ENCODE measurements around the gene CDK18. TPM values are rescaled to one million over a fixed set of nuclear protein-coding genes. Genes with fewer than 3 reads are reported as not detected.

Gene CDK18
- total RNA-seq, 6 donors from 2014 or later = 16.7 to 130 (median 30.4) TPM

DNA sequence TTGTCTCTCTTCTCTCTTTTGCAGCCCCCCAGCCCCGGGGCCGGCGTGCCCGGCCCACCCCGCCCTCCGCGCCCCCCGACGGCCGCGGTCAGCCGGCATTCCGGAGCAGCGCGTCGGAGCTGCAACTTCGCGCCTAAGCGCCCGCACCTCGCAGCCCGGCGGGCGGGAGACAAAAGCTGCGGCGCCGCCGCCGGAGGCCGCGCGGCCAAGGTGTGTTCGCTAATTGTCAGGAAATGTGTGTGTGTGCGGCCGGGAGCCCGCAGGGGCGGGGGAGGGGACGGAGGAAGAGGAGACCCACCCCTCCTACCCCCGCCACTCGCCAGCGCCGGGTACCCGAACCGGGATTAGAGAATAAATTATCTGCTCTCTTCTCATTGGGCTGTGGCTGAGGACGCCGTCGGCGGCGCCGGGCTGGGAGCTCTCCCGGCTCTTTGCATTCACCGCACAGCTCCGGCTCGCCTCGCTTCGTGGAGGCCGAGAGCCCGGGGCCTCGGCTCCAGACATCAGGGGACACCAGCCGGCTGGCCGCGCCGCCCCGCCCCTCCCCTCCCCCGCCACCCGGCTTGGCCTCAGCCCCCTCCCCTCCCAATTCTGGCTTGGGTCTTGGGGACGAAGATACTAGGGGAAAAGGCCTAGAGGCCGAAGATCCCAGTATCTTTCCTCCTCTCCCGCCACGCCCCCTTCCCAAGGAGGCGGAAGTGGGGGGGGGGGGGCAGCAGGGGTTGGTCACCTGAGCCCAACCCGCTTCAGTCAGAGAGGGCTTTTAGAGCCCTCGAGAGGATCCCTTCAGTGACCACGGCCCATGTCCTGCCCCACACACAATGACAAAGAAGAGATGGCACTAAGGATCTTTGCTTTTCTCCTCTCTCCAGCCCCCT lies 47.4 kb upstream of the CDK18 start:
- WGBS, 2 donors = 2% methylated on average over 39 of the region's 74 CpGs; no CpG with 5 or more reads in 1 of the 2 donors
- Histone ChIP-seq H3K27ac (no peak overlapping the region), H3K9me3 (no peaks in the 10 kb centered on the region), H3K36me3 (no peaks in the 10 kb centered on the region), H3K4me1 (peaks cover 16 to 30% (median 22%) of the 10 kb centered on the region in 4 donors), H3K4me3 (peak overlapping the region in 3 of 4 donors; percentile 11 to 36 (median 21)), H3K27me3 (peaks cover 0 to 39% (median 22%) of the 10 kb centered on the region in 4 donors)
- peak in 1 of 2 donors; percentile 86 for DNase-seq
- ATAC-seq (ENCODE audit: low FRiP score in 2 of 2) = no peak
- TF ChIP-seq, protein P1, sequence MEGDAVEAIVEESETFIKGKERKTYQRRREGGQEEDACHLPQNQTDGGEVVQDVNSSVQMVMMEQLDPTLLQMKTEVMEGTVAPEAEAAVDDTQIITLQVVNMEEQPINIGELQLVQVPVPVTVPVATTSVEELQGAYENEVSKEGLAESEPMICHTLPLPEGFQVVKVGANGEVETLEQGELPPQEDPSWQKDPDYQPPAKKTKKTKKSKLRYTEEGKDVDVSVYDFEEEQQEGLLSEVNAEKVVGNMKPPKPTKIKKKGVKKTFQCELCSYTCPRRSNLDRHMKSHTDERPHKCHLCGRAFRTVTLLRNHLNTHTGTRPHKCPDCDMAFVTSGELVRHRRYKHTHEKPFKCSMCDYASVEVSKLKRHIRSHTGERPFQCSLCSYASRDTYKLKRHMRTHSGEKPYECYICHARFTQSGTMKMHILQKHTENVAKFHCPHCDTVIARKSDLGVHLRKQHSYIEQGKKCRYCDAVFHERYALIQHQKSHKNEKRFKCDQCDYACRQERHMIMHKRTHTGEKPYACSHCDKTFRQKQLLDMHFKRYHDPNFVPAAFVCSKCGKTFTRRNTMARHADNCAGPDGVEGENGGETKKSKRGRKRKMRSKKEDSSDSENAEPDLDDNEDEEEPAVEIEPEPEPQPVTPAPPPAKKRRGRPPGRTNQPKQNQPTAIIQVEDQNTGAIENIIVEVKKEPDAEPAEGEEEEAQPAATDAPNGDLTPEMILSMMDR (IDR thresholded peaks at IDR 0.05) = no peak
- TF ChIP-seq EP300 (IDR thresholded peaks at IDR 0.05) (no peak), POLR2A (IDR thresholded peaks at IDR 0.05) (no peak), POLR2AphosphoS5 (IDR thresholded peaks at IDR 0.05) (no peak)

DNA sequence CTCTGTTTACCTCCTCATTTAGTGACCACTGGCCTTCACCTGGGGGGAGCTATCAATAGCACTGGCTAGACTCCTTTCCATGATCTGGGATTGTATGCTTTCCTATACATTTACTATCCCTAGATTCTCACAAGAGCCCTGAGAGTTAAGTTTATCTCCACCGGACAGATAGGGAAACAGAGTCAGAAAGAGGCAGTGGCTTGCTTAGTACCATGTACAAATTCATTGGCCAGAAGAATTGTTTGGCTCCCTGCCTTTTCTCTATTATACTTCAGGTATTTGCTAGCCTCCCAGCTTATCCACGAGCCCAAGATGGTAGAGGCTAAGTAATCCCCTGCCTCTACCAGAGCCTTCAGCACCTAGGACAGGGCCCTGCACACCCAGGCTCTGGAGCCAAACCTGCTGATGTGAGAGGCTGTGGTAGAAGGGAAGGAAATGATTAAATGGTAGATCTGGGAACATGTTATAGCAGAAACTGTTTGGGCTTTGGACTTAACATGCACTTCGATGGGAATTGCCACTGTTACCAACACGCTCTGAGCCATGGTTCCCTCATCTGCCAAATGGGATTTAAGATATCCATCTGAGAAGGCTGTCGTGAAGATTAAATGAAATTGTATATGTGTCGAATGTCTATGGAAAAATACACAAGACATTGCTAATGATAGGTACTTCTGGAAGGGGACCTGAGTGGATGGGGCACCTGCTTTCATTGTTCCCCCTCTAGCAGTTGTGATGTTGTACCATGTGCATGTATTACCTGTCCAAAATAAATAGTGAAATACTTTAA lies 45.5 kb upstream of the CDK18 start:
- ATAC-seq (ENCODE audit: low FRiP score in 2 of 2) (peak in 1 of 2 donors; percentile 38), DNase-seq (no peak)
- Histone ChIP-seq H3K36me3 (no peaks in the 10 kb centered on the region), H3K4me3 (no peak overlapping the region), H3K27me3 (peaks cover 0 to 35% (median 20%) of the 10 kb centered on the region in 4 donors), H3K9me3 (no peaks in the 10 kb centered on the region), H3K27ac (no peak overlapping the region), H3K4me1 (peaks cover 16 to 30% (median 22%) of the 10 kb centered on the region in 4 donors)
- WGBS, 2 donors = 49 to 58% methylated on average over 6 of the region's 6 CpGs
- TF ChIP-seq POLR2A (IDR thresholded peaks at IDR 0.05) = no peak
- TF ChIP-seq, protein P1 (IDR thresholded peaks at IDR 0.05) = no peak
- no peak for TF ChIP-seq EP300 (IDR thresholded peaks at IDR 0.05)
- no peak for TF ChIP-seq POLR2AphosphoS5 (IDR thresholded peaks at IDR 0.05)

DNA sequence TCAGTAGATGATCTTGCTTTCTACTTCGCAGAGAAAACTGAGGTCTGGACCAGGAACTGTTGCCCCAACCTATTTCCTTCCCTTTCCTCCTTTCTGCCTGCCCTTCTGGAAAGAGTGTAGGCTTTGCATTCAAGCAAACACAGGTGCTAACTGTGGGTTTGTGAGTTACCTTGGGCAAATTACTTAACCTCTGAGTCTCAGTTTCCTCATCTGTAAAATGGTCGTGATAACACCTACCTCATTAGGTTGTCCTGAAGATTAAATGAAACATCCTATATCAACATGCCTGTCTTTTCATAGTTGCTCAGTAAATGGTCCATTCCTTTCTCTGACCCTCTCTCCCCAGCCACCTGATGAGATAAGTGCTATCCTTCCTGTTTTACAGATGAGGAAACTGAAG lies 39.1 kb upstream of the CDK18 start:
- WGBS, 2 donors = 46 to 63% methylated on average over 2 of the region's 2 CpGs
- ATAC-seq (ENCODE audit: low FRiP score in 2 of 2) (no peak), DNase-seq (no peak)
- Histone ChIP-seq H3K4me1 (no peaks in the 10 kb centered on the region), H3K27me3 (no peaks in the 10 kb centered on the region), H3K4me3 (no peak overlapping the region), H3K9me3 (no peaks in the 10 kb centered on the region), H3K36me3 (no peaks in the 10 kb centered on the region), H3K27ac (no peak overlapping the region)
- TF ChIP-seq POLR2AphosphoS5 (IDR thresholded peaks at IDR 0.05) (no peak), EP300 (IDR thresholded peaks at IDR 0.05) (no peak), POLR2A (IDR thresholded peaks at IDR 0.05) (no peak)
- TF ChIP-seq, protein P1 (IDR thresholded peaks at IDR 0.05) = no peak

DNA sequence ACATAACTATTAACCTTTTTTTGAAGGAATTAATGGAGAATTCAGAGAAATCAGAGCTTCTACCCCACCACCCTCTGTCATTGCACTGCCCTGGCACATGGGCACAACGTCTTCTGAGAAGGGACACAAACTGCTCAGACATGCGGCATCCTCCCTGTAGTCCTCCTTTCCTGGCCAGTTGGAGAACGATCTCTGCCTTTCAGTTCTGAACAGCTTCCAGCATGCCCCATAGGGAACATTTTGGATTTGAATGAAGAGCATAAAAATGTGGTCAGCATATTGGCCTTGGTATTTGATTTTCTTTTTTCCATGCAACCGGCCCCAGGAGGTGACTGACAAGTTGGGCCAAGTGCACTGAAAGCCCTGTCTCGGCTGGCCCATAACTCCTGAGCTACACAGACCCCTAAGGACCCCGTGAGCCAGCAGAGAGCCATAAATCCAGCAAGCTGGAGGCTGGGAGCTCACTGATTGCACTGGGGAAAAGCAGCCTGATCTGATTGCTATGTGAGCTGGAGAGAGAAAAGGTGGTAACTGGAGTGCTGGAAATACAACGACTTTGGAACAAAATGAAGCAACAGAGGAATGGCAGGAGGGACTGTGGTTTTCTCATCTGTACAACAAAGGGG lies 37.8 kb upstream of the CDK18 start:
- DNase-seq (no peak), ATAC-seq (ENCODE audit: low FRiP score in 2 of 2) (no peak)
- no peak overlapping the region for H3K27ac ChIP-seq
- H3K27me3 ChIP-seq = no peaks in the 10 kb centered on the region
- 54 to 61% methylated on average over 7 of the region's 7 CpGs for WGBS, 2 donors
- H3K4me3 ChIP-seq = no peak overlapping the region
- no peaks in the 10 kb centered on the region for H3K4me1 ChIP-seq
- TF ChIP-seq, protein P1 (IDR thresholded peaks at IDR 0.05) = no peak
- TF ChIP-seq POLR2A (IDR thresholded peaks at IDR 0.05) (no peak), EP300 (IDR thresholded peaks at IDR 0.05) (no peak), POLR2AphosphoS5 (IDR thresholded peaks at IDR 0.05) (no peak)
- H3K36me3 ChIP-seq = no peaks in the 10 kb centered on the region
- H3K9me3 ChIP-seq = no peaks in the 10 kb centered on the region

All from upper lobe of left lung (tissue), 6 donors.